ENCODE data around the gene ANKS1B.

ANKS1B gene

GRCh38 chr12:98814254-98814653 lies 1170.5 kb downstream of the ANKS1B start:
- no peak for DNase-seq (ENCODE audit: low spot score)

- DNase-seq (ENCODE audit: low spot score): no peak
These were observed 1172.5 kb downstream of the ANKS1B start for GRCh38 chr12:98812225-98812624.

- DNase-seq (ENCODE audit: low spot score): no peak
These were observed 1176.4 kb downstream of the ANKS1B start for GRCh38 chr12:98808243-98808875.

- DNase-seq (ENCODE audit: low spot score): no peak
These were observed 1177.5 kb downstream of the ANKS1B start for GRCh38 chr12:98807187-98807586.

- no peak for DNase-seq (ENCODE audit: low spot score)
These were observed 1181.1 kb downstream of the ANKS1B start for GRCh38 chr12:98803468-98804209.

- no peak for DNase-seq (ENCODE audit: low spot score)
These were observed 1184.9 kb downstream of the ANKS1B start for GRCh38 chr12:98799822-98800221.

- DNase-seq (ENCODE audit: low spot score): no peak
These were observed 1185.5 kb downstream of the ANKS1B start for GRCh38 chr12:98799146-98799810.

- no peak for DNase-seq (ENCODE audit: low spot score)
These were observed 1187.5 kb downstream of the ANKS1B start for GRCh38 chr12:98797200-98797599.

- DNase-seq (ENCODE audit: low spot score): no peak
These were observed 1188.0 kb downstream of the ANKS1B start for GRCh38 chr12:98796745-98797144.

GRCh38 chr12:98793121-98793520 lies 1191.6 kb downstream of the ANKS1B start:
- no peak for DNase-seq (ENCODE audit: low spot score)

GRCh38 chr12:98791406-98791805 lies 1193.3 kb downstream of the ANKS1B start:
- DNase-seq (ENCODE audit: low spot score): no peak

- no peak for DNase-seq (ENCODE audit: low spot score)
These were observed 1196.3 kb downstream of the ANKS1B start for GRCh38 chr12:98788396-98788795.

GRCh38 chr12:98786653-98787052 lies 1198.1 kb downstream of the ANKS1B start:
- DNase-seq (ENCODE audit: low spot score): no peak

- DNase-seq (ENCODE audit: low spot score): no peak
These were observed 1201.3 kb downstream of the ANKS1B start for GRCh38 chr12:98783420-98783819.

GRCh38 chr12:98780261-98780660 lies 1204.5 kb downstream of the ANKS1B start:
- DNase-seq (ENCODE audit: low spot score): no peak

GRCh38 chr12:98772818-98773217 lies 1211.9 kb downstream of the ANKS1B start:
- no peak for DNase-seq (ENCODE audit: low spot score)

GRCh38 chr12:98771811-98772752 lies 1212.7 kb downstream of the ANKS1B start:
- DNase-seq (ENCODE audit: low spot score): no peak

GRCh38 chr12:98770230-98770629 lies 1214.5 kb downstream of the ANKS1B start:
- no peak for DNase-seq (ENCODE audit: low spot score)

- no peak for DNase-seq (ENCODE audit: low spot score)
These were observed 1215.7 kb downstream of the ANKS1B start for GRCh38 chr12:98769068-98769467.

- DNase-seq (ENCODE audit: low spot score): no peak
These were observed 1217.5 kb downstream of the ANKS1B start for GRCh38 chr12:98767248-98767647.

- no peak for DNase-seq (ENCODE audit: low spot score)
These were observed 1221.1 kb downstream of the ANKS1B start for GRCh38 chr12:98763656-98764055.

GRCh38 chr12:98758331-98758730 lies 1226.4 kb downstream of the ANKS1B start:
- no peak for DNase-seq (ENCODE audit: low spot score)

Measured in germinal center (tissue), 1 donor.